ENCODE data around the gene GLB1L.

GLB1L gene

DNA sequence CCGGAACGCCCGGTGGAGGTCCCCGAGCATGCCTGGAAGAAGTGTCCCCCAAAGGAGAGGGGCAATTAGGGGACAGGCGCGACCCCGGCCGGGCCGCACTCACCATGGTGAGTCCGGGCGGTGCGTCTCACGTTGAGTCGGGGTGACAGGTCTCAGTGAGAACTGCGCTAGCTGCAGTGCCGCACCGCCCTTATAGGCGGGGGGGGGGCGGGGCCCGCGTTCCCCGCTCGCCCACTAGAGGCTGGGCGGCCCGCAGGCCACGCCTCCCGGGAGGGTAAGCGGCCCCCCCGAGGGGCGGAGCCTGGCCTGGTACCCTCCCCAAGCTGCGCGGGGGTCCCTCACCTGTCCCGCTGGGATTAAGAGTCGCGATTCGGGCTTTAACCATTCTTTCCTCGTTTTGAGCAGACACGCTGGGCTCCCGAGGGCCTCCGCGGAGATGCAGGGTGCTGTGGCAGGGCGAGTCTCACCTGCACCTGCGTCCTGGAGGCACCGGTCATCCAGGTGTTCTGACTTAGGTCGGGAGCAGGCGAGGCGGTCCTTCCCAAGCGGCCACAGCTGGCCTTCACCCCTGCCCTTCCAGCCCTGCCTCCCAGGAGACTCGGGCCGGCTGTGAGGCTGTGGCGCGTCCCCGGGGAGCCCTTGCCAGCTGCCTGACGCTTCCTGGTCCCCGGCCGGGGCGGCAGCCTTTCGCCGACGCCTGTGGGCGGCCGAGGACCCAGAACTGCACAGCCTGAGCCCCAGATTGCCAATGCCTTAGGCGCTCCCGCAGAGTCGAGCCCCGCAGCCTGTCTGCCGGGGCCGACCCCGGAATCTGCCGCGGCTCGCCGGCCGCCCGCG, 8.7 kb upstream of the GLB1L start, which contains the start of gene TUBA4A:
TSS of gene TUBA4A (minus strand) at position 166 of the 837 bp plus-strand sequence. CDS start at position 106, 60 bp downstream.
- peak within 1 kb of the TSS; percentile 66 for H2AFZ ChIP-seq (ENCODE audit: low read depth, low read length, severe bottlenecking)
- peak within 1 kb of the TSS; percentile 72 for H3K9ac ChIP-seq (ENCODE audit: low read length)

DNA sequence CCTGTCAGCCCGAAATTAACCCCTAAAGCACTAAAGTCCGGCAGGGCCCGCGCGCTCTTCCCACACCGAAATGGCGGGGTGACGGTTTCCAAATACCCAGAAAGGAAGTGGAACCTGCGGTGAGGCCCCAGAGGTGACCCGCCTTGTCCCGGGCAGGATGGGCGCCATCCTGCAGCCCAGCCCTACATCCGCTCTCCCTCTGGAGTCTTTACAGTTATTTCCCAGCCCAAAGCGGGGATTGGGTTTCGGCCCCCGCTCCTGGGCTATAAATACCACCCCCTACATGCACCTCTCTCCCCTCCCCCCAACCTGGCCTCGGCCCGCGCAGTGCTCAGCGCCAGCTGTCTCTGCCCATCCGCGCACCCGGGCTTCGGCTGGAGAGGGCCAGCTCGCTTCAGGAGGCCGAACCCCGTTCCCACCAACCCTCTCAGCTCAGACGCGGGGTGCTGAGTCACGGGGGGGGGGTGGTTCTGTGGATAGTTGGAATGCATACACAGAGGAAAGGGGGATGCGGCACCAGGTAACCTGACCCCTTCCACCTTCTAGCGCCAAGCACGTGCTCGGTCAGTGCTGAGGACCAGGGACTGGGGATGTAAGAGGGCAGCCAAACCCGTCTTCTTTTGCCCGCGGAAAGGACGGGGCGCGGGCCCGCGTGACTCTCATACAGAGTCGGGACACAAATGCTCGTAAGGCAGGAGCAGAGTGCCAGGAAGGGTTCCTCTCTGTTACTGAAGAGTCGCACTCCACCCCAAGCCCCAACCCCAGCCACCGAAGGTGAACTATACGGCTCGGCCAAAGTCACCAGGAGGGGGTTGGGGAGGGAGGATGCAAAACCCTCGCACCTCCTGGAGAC, 7.9 kb upstream of the GLB1L start, which contains the start of gene TUBA4B:
TSS of gene TUBA4B (plus strand) at position 344 of the 853 bp plus-strand sequence. CDS start at position 509, 165 bp downstream.
- Histone ChIP-seq H3K9me2 (replicated peaks; ENCODE audit: insufficient read depth, low read length) (no peaks in the 10 kb centered on the region), H2AFZ (ENCODE audit: low read depth, low read length, severe bottlenecking) (peak within 1 kb of the TSS; percentile 66)

More for the DNA sequence above, 8.7 kb upstream of the GLB1L start, which contains the start of gene TUBA4A:
- TF ChIP-seq EZH2phosphoT487 (conservative IDR thresholded peaks at IDR 0.05; ENCODE audit: low read length): no peak
- TF ChIP-seq, protein P1, sequence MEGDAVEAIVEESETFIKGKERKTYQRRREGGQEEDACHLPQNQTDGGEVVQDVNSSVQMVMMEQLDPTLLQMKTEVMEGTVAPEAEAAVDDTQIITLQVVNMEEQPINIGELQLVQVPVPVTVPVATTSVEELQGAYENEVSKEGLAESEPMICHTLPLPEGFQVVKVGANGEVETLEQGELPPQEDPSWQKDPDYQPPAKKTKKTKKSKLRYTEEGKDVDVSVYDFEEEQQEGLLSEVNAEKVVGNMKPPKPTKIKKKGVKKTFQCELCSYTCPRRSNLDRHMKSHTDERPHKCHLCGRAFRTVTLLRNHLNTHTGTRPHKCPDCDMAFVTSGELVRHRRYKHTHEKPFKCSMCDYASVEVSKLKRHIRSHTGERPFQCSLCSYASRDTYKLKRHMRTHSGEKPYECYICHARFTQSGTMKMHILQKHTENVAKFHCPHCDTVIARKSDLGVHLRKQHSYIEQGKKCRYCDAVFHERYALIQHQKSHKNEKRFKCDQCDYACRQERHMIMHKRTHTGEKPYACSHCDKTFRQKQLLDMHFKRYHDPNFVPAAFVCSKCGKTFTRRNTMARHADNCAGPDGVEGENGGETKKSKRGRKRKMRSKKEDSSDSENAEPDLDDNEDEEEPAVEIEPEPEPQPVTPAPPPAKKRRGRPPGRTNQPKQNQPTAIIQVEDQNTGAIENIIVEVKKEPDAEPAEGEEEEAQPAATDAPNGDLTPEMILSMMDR (IDR thresholded peaks at IDR 0.05; ENCODE audit: insufficient read depth, low read length, poor library complexity, severe bottlenecking): no peak
- peak within 1 kb of the TSS; percentile 63 for H3K4me3 ChIP-seq (ENCODE audit: insufficient read depth, low read length, poor library complexity, severe bottlenecking)
- H3K79me2 ChIP-seq (ENCODE audit: insufficient read depth, low read length): peaks cover 20% of the 10 kb centered on the region; the same call in 1 of the 2 replicates
- H3K36me3 ChIP-seq (ENCODE audit: low read length): no peaks in the 10 kb centered on the region
- peak within 1 kb of the TSS; percentile 70 for H3K4me2 ChIP-seq (ENCODE audit: low read depth, low read length, poor library complexity, severe bottlenecking)
- no peaks in the 10 kb centered on the region for H3K27me3 ChIP-seq (ENCODE audit: low read length)
- no peaks in the 10 kb centered on the region for H4K20me1 ChIP-seq (ENCODE audit: low read depth, low read length)
- H3K9me3 ChIP-seq (ENCODE audit: insufficient read depth, low read length): no peaks in the 10 kb centered on the region
- peaks cover 8% of the 10 kb centered on the region for H3F3A ChIP-seq (ENCODE audit: insufficient read depth)
- no peaks in the 10 kb centered on the region for H3K9me2 ChIP-seq (replicated peaks; ENCODE audit: insufficient read depth, low read length)
- H3K27ac ChIP-seq (ENCODE audit: low read depth, low read length): peak within 1 kb of the TSS; percentile 70

DNA sequence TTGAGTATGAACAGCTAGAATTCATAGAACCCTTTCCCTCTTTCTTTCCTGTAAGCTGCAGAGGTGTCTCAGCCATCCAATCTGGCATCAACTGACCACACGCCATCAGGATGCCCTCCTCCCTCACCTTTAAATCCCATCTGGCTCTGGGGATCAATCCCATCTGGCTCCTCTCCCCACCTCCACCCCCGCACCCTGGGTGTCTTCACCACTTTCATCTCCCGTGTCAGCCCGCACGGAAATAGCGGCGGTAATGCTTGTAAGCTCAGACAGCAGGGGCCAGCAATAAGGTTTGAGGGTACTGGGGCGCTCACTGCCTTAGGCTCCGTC, 7.3 kb upstream of the GLB1L start:
- no peak for TF ChIP-seq EZH2phosphoT487 (conservative IDR thresholded peaks at IDR 0.05; ENCODE audit: low read length)
- TF ChIP-seq, protein P1 (IDR thresholded peaks at IDR 0.05; ENCODE audit: insufficient read depth, low read length, poor library complexity, severe bottlenecking): no peak
- Histone ChIP-seq H4K20me1 (ENCODE audit: low read depth, low read length) (no peaks in the 10 kb centered on the region), H3K9me3 (ENCODE audit: insufficient read depth, low read length) (no peaks in the 10 kb centered on the region), H3F3A (ENCODE audit: insufficient read depth) (peaks cover 8% of the 10 kb centered on the region), H3K4me2 (ENCODE audit: low read depth, low read length, poor library complexity, severe bottlenecking) (peak overlapping the region; percentile 70), H3K9ac (ENCODE audit: low read length) (peak overlapping the region; percentile 72), H3K27ac (ENCODE audit: low read depth, low read length) (peak overlapping the region; percentile 70), H3K79me2 (ENCODE audit: insufficient read depth, low read length) (peaks cover 20% of the 10 kb centered on the region; the same call in 1 of the 2 replicates), H2AFZ (ENCODE audit: low read depth, low read length, severe bottlenecking) (no peak overlapping the region), H3K9me2 (replicated peaks; ENCODE audit: insufficient read depth, low read length) (no peaks in the 10 kb centered on the region), H3K27me3 (ENCODE audit: low read length) (no peaks in the 10 kb centered on the region), H3K4me3 (ENCODE audit: insufficient read depth, low read length, poor library complexity, severe bottlenecking) (peak overlapping the region; percentile 63), H3K36me3 (ENCODE audit: low read length) (no peaks in the 10 kb centered on the region)

More for the DNA sequence above, 7.9 kb upstream of the GLB1L start, which contains the start of gene TUBA4B:
- H3K4me3 ChIP-seq (ENCODE audit: insufficient read depth, low read length, poor library complexity, severe bottlenecking): peak within 1 kb of the TSS; percentile 63
- TF ChIP-seq, protein P1 (IDR thresholded peaks at IDR 0.05; ENCODE audit: insufficient read depth, low read length, poor library complexity, severe bottlenecking): no peak
- no peak for TF ChIP-seq EZH2phosphoT487 (conservative IDR thresholded peaks at IDR 0.05; ENCODE audit: low read length)
- peak within 1 kb of the TSS; percentile 72 for H3K9ac ChIP-seq (ENCODE audit: low read length)
- H3K9me3 ChIP-seq (ENCODE audit: insufficient read depth, low read length): no peaks in the 10 kb centered on the region
- H3K79me2 ChIP-seq (ENCODE audit: insufficient read depth, low read length): peaks cover 20% of the 10 kb centered on the region; the same call in 1 of the 2 replicates
- H3K27ac ChIP-seq (ENCODE audit: low read depth, low read length): peak within 1 kb of the TSS; percentile 70
- peak within 1 kb of the TSS; percentile 70 for H3K4me2 ChIP-seq (ENCODE audit: low read depth, low read length, poor library complexity, severe bottlenecking)
- peaks cover 8% of the 10 kb centered on the region for H3F3A ChIP-seq (ENCODE audit: insufficient read depth)
- no peaks in the 10 kb centered on the region for H3K36me3 ChIP-seq (ENCODE audit: low read length)
- H3K27me3 ChIP-seq (ENCODE audit: low read length): no peaks in the 10 kb centered on the region
- H4K20me1 ChIP-seq (ENCODE audit: low read depth, low read length): no peaks in the 10 kb centered on the region
